ENCODE results near the gene CPNE4.

DNA sequence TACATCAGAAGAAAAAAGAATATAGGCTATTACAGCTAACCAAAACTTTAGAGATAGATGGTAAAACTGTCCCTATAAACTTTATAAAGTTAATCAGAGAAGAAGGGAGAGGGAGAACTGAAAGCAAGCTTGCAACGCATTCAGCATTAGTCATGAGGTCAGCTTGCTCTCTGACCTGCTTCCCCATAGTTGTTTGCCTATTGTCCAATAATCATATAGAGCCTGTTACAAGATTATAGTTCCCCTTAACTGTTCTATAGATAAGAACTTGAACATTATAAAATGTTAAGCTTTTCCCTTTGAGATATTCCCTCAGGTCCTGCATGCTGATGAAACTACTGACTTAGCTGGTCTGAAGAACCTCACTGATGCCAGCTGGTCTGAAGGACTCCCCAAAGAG lies 74.5 kb downstream of the CPNE4 start:
- TF ChIP-seq, protein P1, sequence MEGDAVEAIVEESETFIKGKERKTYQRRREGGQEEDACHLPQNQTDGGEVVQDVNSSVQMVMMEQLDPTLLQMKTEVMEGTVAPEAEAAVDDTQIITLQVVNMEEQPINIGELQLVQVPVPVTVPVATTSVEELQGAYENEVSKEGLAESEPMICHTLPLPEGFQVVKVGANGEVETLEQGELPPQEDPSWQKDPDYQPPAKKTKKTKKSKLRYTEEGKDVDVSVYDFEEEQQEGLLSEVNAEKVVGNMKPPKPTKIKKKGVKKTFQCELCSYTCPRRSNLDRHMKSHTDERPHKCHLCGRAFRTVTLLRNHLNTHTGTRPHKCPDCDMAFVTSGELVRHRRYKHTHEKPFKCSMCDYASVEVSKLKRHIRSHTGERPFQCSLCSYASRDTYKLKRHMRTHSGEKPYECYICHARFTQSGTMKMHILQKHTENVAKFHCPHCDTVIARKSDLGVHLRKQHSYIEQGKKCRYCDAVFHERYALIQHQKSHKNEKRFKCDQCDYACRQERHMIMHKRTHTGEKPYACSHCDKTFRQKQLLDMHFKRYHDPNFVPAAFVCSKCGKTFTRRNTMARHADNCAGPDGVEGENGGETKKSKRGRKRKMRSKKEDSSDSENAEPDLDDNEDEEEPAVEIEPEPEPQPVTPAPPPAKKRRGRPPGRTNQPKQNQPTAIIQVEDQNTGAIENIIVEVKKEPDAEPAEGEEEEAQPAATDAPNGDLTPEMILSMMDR (conservative IDR thresholded peaks at IDR 0.05; ENCODE audit: low read length): no peak
- TF ChIP-seq EZH2phosphoT487 (IDR thresholded peaks at IDR 0.05; ENCODE audit: borderline replicate concordance): no peak
